ENCODE results near the gene CELF5. TPM values are rescaled to one million over a fixed set of nuclear protein-coding genes. Genes with fewer than 3 reads are reported as not detected.
"Not testable (repeated sequence)": the region's sequence is repeated elsewhere in the genome, so short reads cannot be mapped to it uniquely, and the experiment has no call there.

CELF5 gene
- total RNA-seq, 1 experiment from 2014 or later, result 2.5 TPM

GRCh38 chr19:3333662-3334061 lies 109.2 kb downstream of the CELF5 start:
- no peaks in the 10 kb centered on the region for H3K36me3 ChIP-seq (ENCODE audit: control insufficient read depth in 1 of 2, insufficient read depth in 2 of 2, low read length in 2 of 2)
- H3K9me3 ChIP-seq (ENCODE audit: control insufficient read depth in 1 of 2, insufficient read depth in 1 of 2, low read depth in 1 of 2, low read length in 2 of 2), result no peaks in the 10 kb centered on the region
- no peak overlapping the region for H3K27ac ChIP-seq (ENCODE audit: low read depth, low read length)
- intact Hi-C loops (cut with micrococcal nuclease), result no loop called here
- H3K79me2 ChIP-seq (ENCODE audit: insufficient read depth, low read length), result no peaks in the 10 kb centered on the region
- peaks cover 14% of the 10 kb centered on the region; the same call in 1 of the 2 replicates for H3K27me3 ChIP-seq (ENCODE audit: insufficient read depth, low read length)
- ATAC-seq, result no peak
- no peak overlapping the region for H3K9ac ChIP-seq (ENCODE audit: low read length)
- ChIA-PET RAD21 (ENCODE audit: low non-redundant PET in 1 of 2, low total read pairs in 2 of 2, uncharacterized antibody in 2 of 2, unreplicated experiment in 2 of 2) (no interaction called here), CTCF (no interaction called here), POLR2A (interaction anchor here (0.6 kb wide), 1 partner anchor 15 kb away, joined by 3 read pairs; no protein-coding TSS in a partner anchor)
- no peak for DNase-seq (ENCODE audit: low read depth, low spot score)
- no peaks in the 10 kb centered on the region for H3K9me2 ChIP-seq (ENCODE audit: insufficient read depth)
- TF ChIP-seq POLR2A (IDR thresholded peaks at IDR 0.05; ENCODE audit: borderline replicate concordance, extremely low read depth, insufficient read depth, insufficient read length), result no peak
- no peak for TF ChIP-seq ZFX (IDR thresholded peaks at IDR 0.05)
- no peak for TF ChIP-seq EZH2phosphoT487 (IDR thresholded peaks at IDR 0.05; ENCODE audit: borderline replicate concordance)
- no peak for TF ChIP-seq JUND (IDR thresholded peaks at IDR 0.05)
- TF ChIP-seq SP1 (IDR thresholded peaks at IDR 0.05; ENCODE audit: low read depth), result no peak
- H2AFZ ChIP-seq (ENCODE audit: low read depth, low read length, poor library complexity, severe bottlenecking), result no peak overlapping the region
- no peaks in the 10 kb centered on the region for H4K20me1 ChIP-seq (ENCODE audit: insufficient read depth)
- BruUV-seq (replicated peaks), result no TSS peak
- no peak overlapping the region for H3K4me2 ChIP-seq (ENCODE audit: low read length)
- peaks cover 14 to 20% of the 10 kb centered on the region in 2 experiments for H3K4me1 ChIP-seq (ENCODE audit: control insufficient read depth in 1 of 2, insufficient read depth in 2 of 2, low read length in 2 of 2)
- H3K4me3 ChIP-seq (replicated peaks in 1 of 2; ENCODE audit: low read depth in 1 of 2, low read length in 2 of 2), result no peak overlapping the region

GRCh38 chr19:3334749-3335430 lies 110.4 kb downstream of the CELF5 start:
- H3K4me2 ChIP-seq (ENCODE audit: low read length); BruUV-seq (replicated peaks): not testable (repeated sequence)

More at GRCh38 chr19:3334749-3335430, 110.4 kb downstream of the CELF5 start:
- H2AFZ ChIP-seq (ENCODE audit: low read depth, low read length, poor library complexity, severe bottlenecking); H3K9me2 ChIP-seq (ENCODE audit: insufficient read depth); H3K9me3 ChIP-seq (ENCODE audit: control insufficient read depth in 1 of 2, insufficient read depth in 1 of 2, low read depth in 1 of 2, low read length in 2 of 2); H3K36me3 ChIP-seq (ENCODE audit: control insufficient read depth in 1 of 2, insufficient read depth in 2 of 2, low read length in 2 of 2); DNase-seq (ENCODE audit: low read depth, low spot score); H3K4me3 ChIP-seq (replicated peaks in 1 of 2; ENCODE audit: low read depth in 1 of 2, low read length in 2 of 2); POLR2A ChIA-PET; CTCF ChIA-PET; ATAC-seq; intact Hi-C loops (cut with micrococcal nuclease); H3K9ac ChIP-seq (ENCODE audit: low read length); H3K27ac ChIP-seq (ENCODE audit: low read depth, low read length); H3K79me2 ChIP-seq (ENCODE audit: insufficient read depth, low read length); H4K20me1 ChIP-seq (ENCODE audit: insufficient read depth): not testable (repeated sequence)
- Histone ChIP-seq H3K27me3 (ENCODE audit: insufficient read depth, low read length) (peaks cover 14% of the 10 kb centered on the region; the same call in 1 of the 2 replicates), H3K4me1 (ENCODE audit: control insufficient read depth in 1 of 2, insufficient read depth in 2 of 2, low read length in 2 of 2) (peaks cover 14 to 20% of the 10 kb centered on the region in 2 experiments)
- RAD21 ChIA-PET (ENCODE audit: low non-redundant PET in 1 of 2, low total read pairs in 2 of 2, uncharacterized antibody in 2 of 2, unreplicated experiment in 2 of 2), result interaction anchor here in 1 of 2 experiments (0.6 kb wide), 1 partner anchor 150 kb away, joined by 4 read pairs; no protein-coding TSS in a partner anchor

All from HCT116 (cell line).